Gastroesophageal sphincter (tissue), 3 donors: Measurements from ENCODE around the gene DNAJC6.

Experiments used
- EP300 ChIP-seq: sonication (generic); formaldehyde crosslinking; IDR thresholded peaks from one replicate; pipeline ENCODE4 v1.6.1; 2017; ENCODE audit warnings: antibody characterized with exemption, mild to moderate bottlenecking
- TF ChIP-seq, protein P1 (sequence below), 4 experiments: fragments of 200-600 bp in 2 of 4; fragments of 450-650 bp in 2 of 4; sonication (generic) in 1 of 4; IDR thresholded peaks; one replicate each; pipeline ENCODE4 v1.5.1; 2017 to 2019; ENCODE audit warnings: antibody characterized with exemption in 4 of 4, mild to moderate bottlenecking in 2 of 4, moderate library complexity in 2 of 4

DNA sequence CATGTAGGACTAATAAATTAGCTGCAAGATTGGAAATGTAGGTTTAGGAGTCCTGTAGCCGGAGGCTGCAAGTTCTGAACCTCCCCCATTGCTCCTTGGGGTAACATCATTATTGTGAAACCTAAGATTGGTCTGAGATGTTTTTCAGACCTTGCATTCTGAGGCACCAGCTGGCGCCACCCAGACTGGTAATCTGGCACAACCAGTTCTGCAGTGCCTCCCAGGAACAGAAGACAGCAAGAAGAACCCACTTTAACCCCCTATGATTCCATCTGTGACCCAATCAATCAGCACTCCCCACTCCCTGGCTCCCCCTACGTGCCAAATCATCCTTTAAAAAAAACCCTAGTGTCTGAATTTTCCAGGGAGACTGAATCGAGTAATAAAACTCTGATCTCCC, 11.6 kb upstream of the DNAJC6 start:
- no peak for TF ChIP-seq EP300
- TF ChIP-seq, protein P1, sequence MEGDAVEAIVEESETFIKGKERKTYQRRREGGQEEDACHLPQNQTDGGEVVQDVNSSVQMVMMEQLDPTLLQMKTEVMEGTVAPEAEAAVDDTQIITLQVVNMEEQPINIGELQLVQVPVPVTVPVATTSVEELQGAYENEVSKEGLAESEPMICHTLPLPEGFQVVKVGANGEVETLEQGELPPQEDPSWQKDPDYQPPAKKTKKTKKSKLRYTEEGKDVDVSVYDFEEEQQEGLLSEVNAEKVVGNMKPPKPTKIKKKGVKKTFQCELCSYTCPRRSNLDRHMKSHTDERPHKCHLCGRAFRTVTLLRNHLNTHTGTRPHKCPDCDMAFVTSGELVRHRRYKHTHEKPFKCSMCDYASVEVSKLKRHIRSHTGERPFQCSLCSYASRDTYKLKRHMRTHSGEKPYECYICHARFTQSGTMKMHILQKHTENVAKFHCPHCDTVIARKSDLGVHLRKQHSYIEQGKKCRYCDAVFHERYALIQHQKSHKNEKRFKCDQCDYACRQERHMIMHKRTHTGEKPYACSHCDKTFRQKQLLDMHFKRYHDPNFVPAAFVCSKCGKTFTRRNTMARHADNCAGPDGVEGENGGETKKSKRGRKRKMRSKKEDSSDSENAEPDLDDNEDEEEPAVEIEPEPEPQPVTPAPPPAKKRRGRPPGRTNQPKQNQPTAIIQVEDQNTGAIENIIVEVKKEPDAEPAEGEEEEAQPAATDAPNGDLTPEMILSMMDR (IDR thresholded peaks at IDR 0.05): no peak
